IMR-90 (cell line): ENCODE measurements around the gene SRP19. TPM values are rescaled to one million over a fixed set of nuclear protein-coding genes. Genes with fewer than 3 reads are reported as not detected.

Source experiments
- ATAC-seq: fragments of 200-7000 bp; cut with Tn5 transposase; 2 replicates; pipeline ENCODE4 v1.9.1; 2020; ENCODE audit warnings: low read depth, mild to moderate bottlenecking, moderate library complexity
- Bru-seq: library from RNA; stranded (reverse); fragments of 400-500 nt; gene quantifications from one replicate; lab custom pipeline; 2021; lab: Mats Ljungman, UMichigan
- BruChase-seq, 2 experiments: library from RNA; stranded (reverse); fragments of 400-500 nt; gene quantifications; one replicate each; lab custom pipeline; 2021; lab: Mats Ljungman, UMichigan
- BruUV-seq: library from RNA; stranded (reverse); fragments of 400-500 nt; replicated peaks from 2 replicates; lab custom pipeline; 2021; lab: Mats Ljungman, UMichigan
- CTCF ChIA-PET: fragments of 300-600 bp; formaldehyde crosslinking; extraction: SDS; loops from one replicate; lab custom pipeline; 2021; ENCODE audit warnings: antibody characterized with exemption; lab: Yijun Ruan, JAX
- POLR2A ChIA-PET: fragments of 300-600 bp; sonication (Branson Sonifier 250); formaldehyde crosslinking; loops from one replicate; lab custom pipeline; 2022; ENCODE audit warnings: antibody characterized with exemption; ENCODE audit not compliant: unreplicated experiment; lab: Charles Lee
- DNase-seq: peaks from one replicate; pipeline ENCODE4 v3.0.0; 2013
- H2AFZ ChIP-seq: replicated peaks from 2 replicates; pipeline ENCODE3; 2013; ENCODE audit warnings: low read length, mild to moderate bottlenecking; ENCODE audit not compliant: poor library complexity
- H2AK5ac ChIP-seq: 2 replicates; pipeline ENCODE4 v1.6.1; 2013; ENCODE audit warnings: low read depth, low read length, inconsistent platforms
- H2AK9ac ChIP-seq: replicated peaks from 2 replicates; pipeline ENCODE3; 2013; ENCODE audit warnings: mild to moderate bottlenecking, low read depth, low read length, moderate library complexity; ENCODE audit not compliant: poor library complexity
- H2BK120ac ChIP-seq: 2 replicates; pipeline ENCODE4 v1.6.1; 2013; ENCODE audit warnings: low read depth, low read length, inconsistent platforms
- H2BK15ac ChIP-seq: 3 replicates; pipeline ENCODE4 v1.6.1; 2013; ENCODE audit warnings: low read depth, low read length, inconsistent platforms
- H2BK20ac ChIP-seq: 2 replicates; pipeline ENCODE4 v1.6.1; 2013; ENCODE audit warnings: low read depth, mild to moderate bottlenecking, inconsistent platforms, low read length, moderate library complexity
- H2BK5ac ChIP-seq: 2 replicates; pipeline ENCODE4 v1.6.1; 2013; ENCODE audit warnings: mild to moderate bottlenecking, low read depth, low read length, inconsistent platforms; ENCODE audit not compliant: poor library complexity, severe bottlenecking
- H3K14ac ChIP-seq: replicated peaks from 2 replicates; pipeline ENCODE4 v1.6.1; 2013; ENCODE audit warnings: low read depth, low read length, inconsistent platforms
- H3K18ac ChIP-seq: 2 replicates; pipeline ENCODE4 v1.6.1; 2013; ENCODE audit warnings: low read depth, low read length, control low read depth
- H3K23ac ChIP-seq: 2 replicates; pipeline ENCODE4 v1.6.1; 2013; ENCODE audit warnings: low read depth, low read length, inconsistent platforms
- H3K27ac ChIP-seq: 2 replicates; pipeline ENCODE4 v1.5.1; 2013; ENCODE audit warnings: mild to moderate bottlenecking, control low read depth, low read length; ENCODE audit not compliant: insufficient read depth
- H3K27me3 ChIP-seq: 2 replicates; pipeline ENCODE4 v1.6.1; 2013; ENCODE audit warnings: low read length; ENCODE audit not compliant: control insufficient read depth, insufficient read depth
- H3K36me3 ChIP-seq: 2 replicates; pipeline ENCODE4 v1.6.1; 2013; ENCODE audit warnings: low read length, mixed read lengths; ENCODE audit not compliant: control insufficient read depth, insufficient read depth
- H3K4ac ChIP-seq: 2 replicates; pipeline ENCODE4 v1.6.1; 2013; ENCODE audit warnings: low read depth, low read length, inconsistent platforms
- H3K4me1 ChIP-seq: 2 replicates; pipeline ENCODE4 v1.6.1; 2013; ENCODE audit warnings: low read length, mixed read lengths; ENCODE audit not compliant: control insufficient read depth, insufficient read depth
- H3K4me2 ChIP-seq: 2 replicates; pipeline ENCODE4 v1.6.1; 2013; ENCODE audit warnings: low read depth, mild to moderate bottlenecking, control low read depth, low read length, moderate library complexity
- H3K4me3 ChIP-seq: 2 replicates; pipeline ENCODE4 v1.5.1; 2013; ENCODE audit warnings: low read depth, mild to moderate bottlenecking, control low read depth, low read length, moderate library complexity; ENCODE audit not compliant: insufficient read depth
- H3K56ac ChIP-seq: 2 replicates; pipeline ENCODE4 v1.6.1; 2013; ENCODE audit warnings: low read length, inconsistent platforms; ENCODE audit not compliant: insufficient read depth; ENCODE audit errors: extremely low read depth
- H3K79me1 ChIP-seq, 2 experiments: 2 replicates each; pipeline ENCODE4 v1.6.1; 2013; ENCODE audit warnings: low read length in 2 of 2, inconsistent platforms in 1 of 2, low read depth in 1 of 2
- H3K9ac ChIP-seq: 2 replicates; pipeline ENCODE4 v1.6.1; 2013; ENCODE audit warnings: low read depth, low read length, control low read depth
- H3K9me1 ChIP-seq: 2 replicates; pipeline ENCODE4 v1.6.1; 2013; ENCODE audit warnings: low read length, inconsistent platforms; ENCODE audit not compliant: insufficient read depth
- H3K9me3 ChIP-seq: 2 replicates; pipeline ENCODE4 v1.6.1; 2013; ENCODE audit warnings: low read length; ENCODE audit not compliant: control insufficient read depth, insufficient read depth
- H4K20me1 ChIP-seq: 2 replicates; pipeline ENCODE4 v1.6.1; 2013; ENCODE audit warnings: low read length, inconsistent platforms; ENCODE audit not compliant: insufficient read depth
- H4K5ac ChIP-seq: 2 replicates; pipeline ENCODE4 v1.6.1; 2013; ENCODE audit warnings: mild to moderate bottlenecking, low read depth, low read length, control low read depth
- H4K8ac ChIP-seq, 2 experiments: 2 replicates each; pipeline ENCODE4 v1.6.1; 2013; ENCODE audit warnings: low read depth in 2 of 2, low read length in 2 of 2, control low read depth in 1 of 2, inconsistent platforms in 1 of 2
- H4K91ac ChIP-seq: 2 replicates; pipeline ENCODE4 v1.6.1; 2013; ENCODE audit warnings: low read depth, low read length, inconsistent platforms; ENCODE audit not compliant: insufficient read depth
- BHLHE40 ChIP-seq: fragments of 150-350 bp; IDR thresholded peaks from 2 replicates; pipeline ENCODE4 v1.6.1; 2016; ENCODE audit warnings: mild to moderate bottlenecking, low read depth, low read length
- CEBPB ChIP-seq: IDR thresholded peaks from 2 replicates; pipeline ENCODE4 v1.6.1; 2012; ENCODE audit warnings: low read depth, low read length, improper control_type of control experiment
- CHD1 ChIP-seq: IDR thresholded peaks from 2 replicates; pipeline ENCODE4 v1.6.1; 2012; ENCODE audit warnings: low read depth, low read length, improper control_type of control experiment
- MAZ ChIP-seq: IDR thresholded peaks from 2 replicates; pipeline ENCODE4 v1.6.1; 2012; ENCODE audit warnings: low read depth, mild to moderate bottlenecking, low read length, improper control_type of control experiment, moderate library complexity, borderline replicate concordance
- MXI1 ChIP-seq: IDR thresholded peaks from 2 replicates; pipeline ENCODE4 v1.6.1; 2012; ENCODE audit warnings: low read depth, mild to moderate bottlenecking, low read length, moderate library complexity, borderline replicate concordance
- NFE2L2 ChIP-seq: fragments of 150-350 bp; IDR thresholded peaks from 2 replicates; pipeline ENCODE4 v1.6.1; 2016; ENCODE audit warnings: low read depth, mild to moderate bottlenecking, low read length
- POLR2A ChIP-seq: IDR thresholded peaks from 2 replicates; pipeline ENCODE4 v1.6.1; 2012; ENCODE audit warnings: mild to moderate bottlenecking, low read depth, low read length
- RAD21 ChIP-seq: IDR thresholded peaks from 2 replicates; pipeline ENCODE4 v1.6.1; 2012; ENCODE audit warnings: low read length, improper control_type of control experiment
- RCOR1 ChIP-seq: IDR thresholded peaks from 2 replicates; pipeline ENCODE4 v1.6.1; 2012; ENCODE audit warnings: mild to moderate bottlenecking, low read length, improper control_type of control experiment; ENCODE audit not compliant: insufficient replicate concordance
- RFX5 ChIP-seq: IDR thresholded peaks from 2 replicates; pipeline ENCODE4 v1.8.0; 2012; ENCODE audit warnings: low read depth, mild to moderate bottlenecking, low read length, moderate library complexity
- SMC3 ChIP-seq: fragments of 150-350 bp; IDR thresholded peaks from 2 replicates; pipeline ENCODE4 v1.6.1; 2016; ENCODE audit warnings: low read depth, mild to moderate bottlenecking, antibody characterized with exemption, low read length, moderate library complexity
- USF2 ChIP-seq: fragments of 150-350 bp; IDR thresholded peaks from 2 replicates; pipeline ENCODE4 v1.6.1; 2017; ENCODE audit warnings: mild to moderate bottlenecking, antibody characterized with exemption, low read length, low read depth
- WGBS, 2 experiments: methylation state at CpG; one replicate each; pipeline versions ENCODE4 v1.1.5 to v1.1.7; 2013; ENCODE audit warnings: missing lambda C conversion rate in 2 of 2; ENCODE audit not compliant: insufficient read length in 1 of 2; ENCODE audit errors: extremely low coverage in 2 of 2; 5-methylcytosine and 5-hydroxymethylcytosine counted together
- dilution Hi-C: fragments of 300-500 bp; cut with HindIII; formaldehyde crosslinking; loops from one replicate; pipeline ENCODE4 v1.14.3; 2018; ENCODE audit warnings: low sequenced_read_pairs; ENCODE audit not compliant: unreplicated experiment
- in situ Hi-C: fragments of 300-500 bp; cut with MboI; formaldehyde crosslinking; loops from 3 replicates; pipeline ENCODE4 v1.14.3; 2019; ENCODE audit warnings: low sequenced_read_pairs, inconsistent platforms, mixed read lengths
- intact Hi-C: fragments of 100-400 bp; cut with micrococcal nuclease; formaldehyde crosslinking; loops from 2 replicates; pipeline ENCODE4 v1.10.0; 2022
- long read RNA-seq: library from polyadenylated mRNA; unstranded; transcript quantifications from one replicate; pipeline ENCODE4 v2.0.0, GENCODE V29; 2021; ENCODE audit not compliant: unreplicated experiment
- polyA plus RNA-seq, 3 experiments: library from polyadenylated mRNA; depleted of rRNA; stranded (reverse); fragments of >200 nt; gene quantifications; 2 replicates each; pipeline ENCODE4 v1.2.3, GENCODE V29; 2012; ENCODE audit warnings: low replicate concordance in 1 of 3
- total RNA-seq: library from RNA; depleted of rRNA; stranded (reverse); fragments of >200 nt; gene quantifications from 2 replicates; pipeline ENCODE4 v1.2.3, GENCODE V29; 2012; rRNA removed
- TF ChIP-seq, protein P1 (sequence below): conservative IDR thresholded peaks from 2 replicates; pipeline ENCODE4 v1.5.1; 2012; ENCODE audit warnings: mild to moderate bottlenecking, low read depth, low read length, improper control_type of control experiment

SRP19 gene
- total RNA-seq (10.0 and 51.4 TPM in 2 replicates), polyA plus RNA-seq (2012; rRNA removed) (61.5 and 64.1 TPM in 2 replicates), Bru-seq, nascent RNA (percentile 78 among the genes with signal in this experiment), BruChase-seq, experiment 1, labeled RNA remaining after a 6-hour chase (percentile 93 among the genes with signal in this experiment), BruChase-seq, experiment 2, labeled RNA remaining after a 2-hour chase (percentile 89 among the genes with signal in this experiment)
- polyA plus RNA-seq (2012; cell fraction: cytosol; rRNA removed), result 6.8 and 7.2 TPM in 2 replicates
- 3.4 and 26.1 TPM in 2 replicates for polyA plus RNA-seq (2012; cell fraction: nucleus; rRNA removed; ENCODE audit: low replicate concordance)
- long read RNA-seq, transcript SRP19-205 (2 exons, 473 nt), result major isoform, 33 of 86 reads
- long read RNA-seq, transcript SRP19-206 (5 exons, 2,841 nt), result minor isoform, 31 of 86 reads
- long read RNA-seq, transcript SRP19-207 (4 exons, 727 nt), result minor isoform, 5 of 86 reads
- long read RNA-seq, transcript SRP19-201 (5 exons, 937 nt), result minor isoform, 6 of 86 reads
- long read RNA-seq, partial matches to known transcripts, result 7 of 86 reads
- long read RNA-seq, other reads (novel, unspliced or antisense), result 4 of 86 reads

DNA sequence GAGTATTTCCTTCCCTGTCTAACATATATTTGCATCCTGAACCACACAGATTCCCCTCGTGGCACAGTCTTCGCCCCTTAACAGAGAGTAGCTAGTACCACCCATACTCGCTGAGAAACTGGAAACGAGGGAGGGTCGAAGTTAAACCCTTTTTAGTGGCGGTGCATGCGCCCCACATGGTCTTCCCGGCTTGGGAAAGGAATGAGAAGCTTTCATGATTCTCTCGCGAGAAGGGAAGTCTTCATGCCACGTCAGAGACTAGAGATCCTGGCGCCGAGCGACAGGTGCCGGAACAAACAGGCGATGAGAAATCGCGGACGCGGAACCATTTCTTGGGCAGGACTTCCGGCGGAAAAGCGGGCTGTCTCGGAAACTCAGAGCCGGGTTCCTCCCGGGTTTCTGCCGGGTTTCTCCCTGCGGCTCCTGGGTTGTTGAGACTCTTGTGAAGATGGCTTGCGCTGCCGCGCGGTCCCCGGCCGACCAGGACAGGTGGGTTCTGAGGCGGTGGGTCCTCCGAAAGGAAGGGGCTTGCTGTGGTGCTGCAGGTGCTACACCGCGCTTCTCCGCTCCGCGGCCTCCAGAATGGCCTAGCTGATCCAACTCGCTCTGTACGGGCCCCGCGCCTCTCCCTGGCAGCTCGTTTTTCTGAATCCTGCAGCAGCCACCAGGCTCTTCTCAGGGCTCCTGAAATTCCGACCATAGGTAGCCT, at the start of gene SRP19:
Gene SRP19 (plus strand): TSS at position 359 of the 709 bp plus-strand sequence. CDS start 90 bp downstream, at position 449.
- CTCF ChIA-PET, result interaction anchor here (0.6 to 2.0 kb wide), 2 partner anchors 13 to 310 kb away, joined by 3 to 8 read pairs; no protein-coding TSS in a partner anchor
- intact Hi-C loops, result no loop called here
- no peak for TF ChIP-seq SMC3
- TF ChIP-seq BHLHE40, result no peak
- TF ChIP-seq RAD21, result no peak
- TF ChIP-seq POLR2A, result peak; percentile 85
- TF ChIP-seq RCOR1, result peak; percentile 87
- peak; percentile 58 for TF ChIP-seq USF2
- peak; percentile 91; the same call in 1 of the 2 replicates for TF ChIP-seq MXI1
- no peak for TF ChIP-seq CEBPB
- TF ChIP-seq NFE2L2, result no peak
- TF ChIP-seq MAZ, result peak; percentile 56
- TF ChIP-seq, protein P1, sequence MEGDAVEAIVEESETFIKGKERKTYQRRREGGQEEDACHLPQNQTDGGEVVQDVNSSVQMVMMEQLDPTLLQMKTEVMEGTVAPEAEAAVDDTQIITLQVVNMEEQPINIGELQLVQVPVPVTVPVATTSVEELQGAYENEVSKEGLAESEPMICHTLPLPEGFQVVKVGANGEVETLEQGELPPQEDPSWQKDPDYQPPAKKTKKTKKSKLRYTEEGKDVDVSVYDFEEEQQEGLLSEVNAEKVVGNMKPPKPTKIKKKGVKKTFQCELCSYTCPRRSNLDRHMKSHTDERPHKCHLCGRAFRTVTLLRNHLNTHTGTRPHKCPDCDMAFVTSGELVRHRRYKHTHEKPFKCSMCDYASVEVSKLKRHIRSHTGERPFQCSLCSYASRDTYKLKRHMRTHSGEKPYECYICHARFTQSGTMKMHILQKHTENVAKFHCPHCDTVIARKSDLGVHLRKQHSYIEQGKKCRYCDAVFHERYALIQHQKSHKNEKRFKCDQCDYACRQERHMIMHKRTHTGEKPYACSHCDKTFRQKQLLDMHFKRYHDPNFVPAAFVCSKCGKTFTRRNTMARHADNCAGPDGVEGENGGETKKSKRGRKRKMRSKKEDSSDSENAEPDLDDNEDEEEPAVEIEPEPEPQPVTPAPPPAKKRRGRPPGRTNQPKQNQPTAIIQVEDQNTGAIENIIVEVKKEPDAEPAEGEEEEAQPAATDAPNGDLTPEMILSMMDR, result no peak
- TF ChIP-seq CHD1, result peak; percentile 95
- TF ChIP-seq RFX5, result no peak

More for the DNA sequence above, at the start of gene SRP19:
- Histone ChIP-seq H4K5ac (peak within 1 kb of the TSS; percentile 100), H2AK5ac (peak within 1 kb of the TSS; percentile 53), H4K8ac (peak within 1 kb of the TSS; percentile 98), H3K27me3 (no peaks in the 10 kb centered on the region), H2BK15ac (peak within 1 kb of the TSS; percentile 52; the same call in 1 of the 3 replicates), H3K79me1 (peaks cover 12 to 36% of the 10 kb centered on the region in 2 experiments), H4K91ac (peak within 1 kb of the TSS; percentile 95), H3K4me3 (peak within 1 kb of the TSS; percentile 91), H3K4me2 (peak within 1 kb of the TSS; percentile 97), H2BK120ac (peak within 1 kb of the TSS; percentile 88), H3K27ac (peak within 1 kb of the TSS; percentile 78), H2BK20ac (peak within 1 kb of the TSS; percentile 41), H3K36me3 (peaks cover 8% of the 10 kb centered on the region), H2BK5ac (peak within 1 kb of the TSS; percentile 88), H3K4me1 (peaks cover 2% of the 10 kb centered on the region; the same call in 1 of the 2 replicates), H3K9ac (peak within 1 kb of the TSS; percentile 93), H3K56ac (peak within 1 kb of the TSS; percentile 88), H4K20me1 (peaks cover 21% of the 10 kb centered on the region; the same call in 1 of the 2 replicates), H3K14ac (peak within 1 kb of the TSS; percentile 100), H3K4ac (peak within 1 kb of the TSS; percentile 99), H3K23ac (peak within 1 kb of the TSS; percentile 83), H2AK9ac (peak within 1 kb of the TSS; percentile 68), H3K9me1 (peaks cover 5% of the 10 kb centered on the region; the same call in 1 of the 2 replicates), H2AFZ (peak within 1 kb of the TSS; percentile 100), H3K18ac (peak within 1 kb of the TSS; percentile 95), H3K9me3 (no peaks in the 10 kb centered on the region)
- POLR2A ChIA-PET, result no interaction called here
- WGBS, 2 experiments, result 0% methylated on average over 14 of the region's 47 CpGs; no CpG with 5 or more reads in 1 of the 2 experiments
- dilution Hi-C loops, result no loop called here
- DNase-seq (peak; percentile 98), ATAC-seq (peak; percentile 92)
- in situ Hi-C loops, result no loop called here
- TSS peak; percentile 59 for BruUV-seq
